ENCODE data around the gene ZCRB1. TPM values are rescaled to one million over a fixed set of nuclear protein-coding genes. Genes with fewer than 3 reads are reported as not detected.
"Not testable (repeated sequence)": the region's sequence is repeated elsewhere in the genome, so short reads cannot be mapped to it uniquely, and the experiment has no call there.

ZCRB1 gene
- polyA plus RNA-seq, 2 of the 4 experiments (the other 2 are of a cell fraction) = 62.7 to 93.0 TPM

DNA sequence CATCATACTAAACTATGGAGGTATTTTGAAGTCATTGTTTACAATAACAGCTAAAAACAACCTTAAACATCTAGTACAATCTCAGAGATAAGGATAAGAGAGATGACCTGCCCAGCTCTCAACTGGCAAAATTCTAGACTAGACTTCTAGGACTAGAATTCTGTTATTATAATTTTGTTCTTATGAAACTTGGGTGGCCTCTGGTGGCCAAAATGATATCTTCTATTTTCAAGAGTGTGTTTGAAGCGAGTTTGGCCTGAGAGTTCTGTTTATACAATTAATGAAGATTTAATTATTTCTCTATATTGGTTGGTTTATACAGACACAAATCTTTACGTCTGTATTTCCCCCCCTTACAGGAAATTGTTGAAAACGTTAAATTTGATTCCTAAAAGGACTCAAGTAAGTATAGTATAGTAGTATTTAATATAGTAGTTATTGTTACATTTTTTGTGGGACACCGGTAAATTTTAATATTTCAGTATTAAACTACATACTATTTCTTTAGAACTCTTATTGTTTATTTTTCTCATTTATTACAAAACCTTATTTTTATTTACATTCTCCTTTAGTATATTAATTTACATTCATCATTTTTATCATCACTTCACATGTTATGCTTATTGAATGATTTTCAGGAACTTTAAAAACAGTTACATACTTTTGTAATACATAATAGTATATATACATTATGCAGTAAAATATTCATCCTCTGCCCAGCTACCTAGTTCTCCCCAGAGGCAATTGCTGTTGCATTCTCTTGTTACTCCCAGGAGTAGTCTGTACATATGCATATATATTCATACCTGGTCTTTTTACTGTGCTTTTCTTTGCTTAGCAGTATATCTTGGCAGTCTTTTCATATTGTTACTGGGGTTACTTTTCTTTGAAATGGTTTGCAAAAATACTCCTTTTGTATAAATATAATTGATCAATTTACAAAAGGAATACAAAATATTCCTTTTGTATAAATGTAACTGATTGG lies 6.7 kb upstream of the ZCRB1 start:
- FAIRE-seq = peak; percentile 7
- DNase-seq (ENCODE audit: low read depth in 1 of 2, low spot score in 1 of 2) = peak; percentile 47 to 66
- no peak overlapping the region for H3K4me2 ChIP-seq
- TF ChIP-seq JUN (IDR thresholded peaks at IDR 0.05) = no peak
- TF ChIP-seq SMC3 (IDR thresholded peaks at IDR 0.05) = peak; percentile 89
- TF ChIP-seq RAD21 (conservative IDR thresholded peaks at IDR 0.05 in 1 of 2, IDR thresholded peaks at IDR 0.05 in 1 of 2) = peak; percentile 84 to 87
- TF ChIP-seq, protein P1, sequence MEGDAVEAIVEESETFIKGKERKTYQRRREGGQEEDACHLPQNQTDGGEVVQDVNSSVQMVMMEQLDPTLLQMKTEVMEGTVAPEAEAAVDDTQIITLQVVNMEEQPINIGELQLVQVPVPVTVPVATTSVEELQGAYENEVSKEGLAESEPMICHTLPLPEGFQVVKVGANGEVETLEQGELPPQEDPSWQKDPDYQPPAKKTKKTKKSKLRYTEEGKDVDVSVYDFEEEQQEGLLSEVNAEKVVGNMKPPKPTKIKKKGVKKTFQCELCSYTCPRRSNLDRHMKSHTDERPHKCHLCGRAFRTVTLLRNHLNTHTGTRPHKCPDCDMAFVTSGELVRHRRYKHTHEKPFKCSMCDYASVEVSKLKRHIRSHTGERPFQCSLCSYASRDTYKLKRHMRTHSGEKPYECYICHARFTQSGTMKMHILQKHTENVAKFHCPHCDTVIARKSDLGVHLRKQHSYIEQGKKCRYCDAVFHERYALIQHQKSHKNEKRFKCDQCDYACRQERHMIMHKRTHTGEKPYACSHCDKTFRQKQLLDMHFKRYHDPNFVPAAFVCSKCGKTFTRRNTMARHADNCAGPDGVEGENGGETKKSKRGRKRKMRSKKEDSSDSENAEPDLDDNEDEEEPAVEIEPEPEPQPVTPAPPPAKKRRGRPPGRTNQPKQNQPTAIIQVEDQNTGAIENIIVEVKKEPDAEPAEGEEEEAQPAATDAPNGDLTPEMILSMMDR (IDR thresholded peaks at IDR 0.05) = peak; percentile 87
- POLR2A ChIA-PET = interaction anchor here (1.6 kb wide), 1 partner anchor 191 kb away, joined by 3 read pairs; no protein-coding TSS in a partner anchor
- no peak overlapping the region for H3K4me3 ChIP-seq
- H3K4me1 ChIP-seq = peaks cover 24% of the 10 kb centered on the region
- CTCF ChIA-PET = interaction anchor here (0.5 to 3.7 kb wide), 35 partner anchors 8 to 1055 kb away, joined by 3 to 13 read pairs (median 3); partner anchors contain the start of gene GXYLT1
- no peak overlapping the region for H3K27ac ChIP-seq
- no peaks in the 10 kb centered on the region for H3K9me3 ChIP-seq
- ATAC-seq = peak; percentile 71 to 89; a peak in 5 of 6 replicates
- 22% methylated on average over 4 of the region's 4 CpGs for WGBS (ENCODE audit: missing lambda C conversion rate)

DNA sequence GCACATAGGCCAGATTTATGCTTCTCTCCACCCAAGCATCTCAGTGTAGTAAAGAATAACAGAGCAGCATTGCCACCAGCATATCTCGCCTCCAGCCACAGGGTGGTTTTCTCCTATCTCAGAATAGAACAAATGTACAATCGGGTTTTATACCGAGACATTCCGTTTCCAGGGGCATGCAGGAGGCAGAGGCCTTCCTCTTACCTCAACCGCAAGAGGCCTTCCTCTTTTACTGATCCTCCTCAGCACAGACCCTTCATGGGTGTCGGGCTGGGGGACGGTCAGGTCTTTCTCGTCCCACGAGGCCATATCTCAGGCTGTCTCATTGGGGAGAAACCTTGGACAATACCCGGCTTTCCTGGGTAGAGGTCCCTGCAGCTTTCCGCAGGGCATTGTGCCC lies 4.2 kb upstream of the ZCRB1 start:
- FAIRE-seq = not testable (repeated sequence)
- 93% methylated on average over 11 of the region's 11 CpGs for WGBS (ENCODE audit: missing lambda C conversion rate)

DNA sequence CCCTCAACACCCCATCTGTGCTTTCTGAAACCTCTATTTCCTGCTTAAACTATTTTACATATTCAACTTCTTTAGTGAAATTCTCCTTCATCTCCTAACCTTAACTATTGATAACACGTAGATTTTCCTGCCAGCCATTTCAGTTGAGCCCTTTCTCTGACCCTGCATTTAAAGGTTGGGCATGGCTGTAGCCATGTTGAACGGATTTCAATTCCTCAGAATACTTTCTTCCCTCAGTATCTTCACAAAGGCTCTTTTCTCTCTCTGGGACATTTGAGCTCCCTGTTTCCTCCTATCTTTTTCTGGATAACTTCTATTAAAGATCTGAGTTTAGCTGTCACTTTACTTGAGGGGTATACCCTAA lies 1.3 kb upstream of the ZCRB1 start:
- Histone ChIP-seq H3K4me2 (peak overlapping the region; percentile 94), H3K27ac (peak overlapping the region in 1 of 2 experiments; percentile 91; a peak in 3 of 6 replicates), H3K9me3 (no peaks in the 10 kb centered on the region), H3K4me1 (peaks cover 25% of the 10 kb centered on the region), H3K4me3 (peak overlapping the region; percentile 84)
- CTCF ChIA-PET = interaction anchor here (1.1 to 1.6 kb wide), 2 partner anchors 9 to 202 kb away, joined by 3 to 6 read pairs; no protein-coding TSS in a partner anchor
- TF ChIP-seq POLR2A (IDR thresholded peaks at IDR 0.05; ENCODE audit: low read length) (no peak), SMC3 (IDR thresholded peaks at IDR 0.05) (no peak), FOSL2 (IDR thresholded peaks at IDR 0.05) (no peak), FOSL2 (CRISPR knock-in tag; IDR thresholded peaks at IDR 0.05) (no peak), HOXB5 (CRISPR knock-in tag; IDR thresholded peaks at IDR 0.05) (no peak), EHF (CRISPR knock-in tag; IDR thresholded peaks at IDR 0.05) (no peak), FOXS1 (CRISPR knock-in tag; IDR thresholded peaks at IDR 0.05) (no peak), KDM5A (IDR thresholded peaks at IDR 0.05) (no peak), FOSB (CRISPR knock-in tag; IDR thresholded peaks at IDR 0.05) (no peak), MYC (IDR thresholded peaks at IDR 0.05; ENCODE audit: borderline replicate concordance, low read length) (no peak), NR3C1 (IDR thresholded peaks at IDR 0.05) (no peak), ZFP36 (IDR thresholded peaks at IDR 0.05; ENCODE audit: borderline replicate concordance, partially characterized antibody) (no peak), JUN (IDR thresholded peaks at IDR 0.05) (no peak)
- TF ChIP-seq, protein P2, sequence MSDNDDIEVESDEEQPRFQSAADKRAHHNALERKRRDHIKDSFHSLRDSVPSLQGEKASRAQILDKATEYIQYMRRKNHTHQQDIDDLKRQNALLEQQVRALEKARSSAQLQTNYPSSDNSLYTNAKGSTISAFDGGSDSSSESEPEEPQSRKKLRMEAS (IDR thresholded peaks at IDR 0.05) = no peak
- TF ChIP-seq, protein P3, sequence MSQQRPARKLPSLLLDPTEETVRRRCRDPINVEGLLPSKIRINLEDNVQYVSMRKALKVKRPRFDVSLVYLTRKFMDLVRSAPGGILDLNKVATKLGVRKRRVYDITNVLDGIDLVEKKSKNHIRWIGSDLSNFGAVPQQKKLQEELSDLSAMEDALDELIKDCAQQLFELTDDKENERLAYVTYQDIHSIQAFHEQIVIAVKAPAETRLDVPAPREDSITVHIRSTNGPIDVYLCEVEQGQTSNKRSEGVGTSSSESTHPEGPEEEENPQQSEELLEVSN (IDR thresholded peaks at IDR 0.05; ENCODE audit: borderline replicate concordance, low read depth) = no peak
- FAIRE-seq = no peak
- POLR2A ChIA-PET = interaction anchor here (0.7 kb wide), 1 partner anchor 183 kb away, joined by 5 read pairs; the partner anchor contains the start of gene GXYLT1
- 72% methylated on average over 2 of the region's 2 CpGs for WGBS (ENCODE audit: missing lambda C conversion rate)
- no peak for ATAC-seq
- no peak for DNase-seq (ENCODE audit: low read depth in 1 of 2, low spot score in 1 of 2)

More for the DNA sequence above, 4.2 kb upstream of the ZCRB1 start:
- POLR2A ChIA-PET; ATAC-seq; H3K9me3 ChIP-seq; H3K4me3 ChIP-seq; H3K4me2 ChIP-seq; DNase-seq (ENCODE audit: low read depth in 1 of 2, low spot score in 1 of 2); H3K27ac ChIP-seq: not testable (repeated sequence)
- peaks cover 32% of the 10 kb centered on the region for H3K4me1 ChIP-seq
- CTCF ChIA-PET = interaction anchor here (1.4 kb wide), 1 partner anchor 184 kb away, joined by 3 read pairs; no protein-coding TSS in a partner anchor

Data from A549 (cell line).